Sigmoid colon (tissue), 7 donors: ENCODE results near the gene ATP2B1. TPM values are rescaled to one million over a fixed set of nuclear protein-coding genes. Genes with fewer than 3 reads are reported as not detected.

Source experiments
- DNase-seq: peaks from one replicate; pipeline ENCODE4 v3.0.0-alpha.2; 2019
- H3K27ac ChIP-seq, 4 donors: fragments of 200-600 bp; sonication (generic); one replicate each; pipeline ENCODE4 v1.5.1; 2016 to 2019; ENCODE audit warnings: mild to moderate bottlenecking in 1 of 4
- H3K27me3 ChIP-seq, 3 donors: fragments of 200-600 bp; sonication (generic); one replicate each; pipeline ENCODE4 v1.5.1; 2019; ENCODE audit warnings: mild to moderate bottlenecking in 1 of 3
- H3K36me3 ChIP-seq, 4 donors: fragments of 200-600 bp; sonication (generic); one replicate each; pipeline ENCODE4 v1.5.1; 2016 to 2019
- H3K4me1 ChIP-seq, 4 donors: fragments of 200-600 bp; sonication (generic); one replicate each; pipeline ENCODE4 v1.5.1; 2017 to 2019
- H3K4me3 ChIP-seq, 4 donors: fragments of 200-600 bp; sonication (generic); one replicate each; pipeline ENCODE4 v1.5.1; 2017 to 2019; ENCODE audit warnings: mild to moderate bottlenecking in 2 of 4, moderate library complexity in 1 of 4
- H3K9me3 ChIP-seq, 4 donors: fragments of 200-600 bp in 3 of 4; sonication (generic) in 3 of 4; one replicate each; pipeline versions ENCODE4 v1.5.1 to v1.6.1; 2013 to 2019
- CTCF ChIP-seq, 4 experiments: fragments of 450-650 bp in 3 of 4; fragments of 200-600 bp in 1 of 4; IDR thresholded peaks; one replicate each; pipeline ENCODE4 v1.5.1; 2016 to 2019; ENCODE audit warnings: antibody characterized with exemption in 4 of 4, mild to moderate bottlenecking in 3 of 4, moderate library complexity in 2 of 4
- EP300 ChIP-seq, 4 donors: sonication (generic); formaldehyde crosslinking; IDR thresholded peaks; one replicate each; pipeline ENCODE4 v1.6.1; 2017; ENCODE audit warnings: antibody characterized with exemption in 4 of 4
- POLR2A ChIP-seq, 2 donors: fragments of 450-650 bp; IDR thresholded peaks; one replicate each; pipeline ENCODE4 v1.6.1; 2016; ENCODE audit warnings: antibody characterized with exemption in 2 of 2, mild to moderate bottlenecking in 2 of 2, moderate library complexity in 2 of 2
- POLR2AphosphoS5 ChIP-seq, 4 donors: sonication (generic); formaldehyde crosslinking; IDR thresholded peaks; one replicate each; pipeline ENCODE4 v1.6.1; 2017; ENCODE audit warnings: antibody characterized with exemption in 4 of 4
- WGBS, 2 donors: extraction: QIAGEN DNeasy Blood & Tissue Kit; methylation state at CpG; one replicate each; pipeline ENCODE4 v1.1.7; 2013; 5-methylcytosine and 5-hydroxymethylcytosine counted together
- intact Hi-C: fragments of 100-400 bp; cut with DNase I; formaldehyde crosslinking; loops from one replicate; pipeline ENCODE4 v1.15.1; 2023
- polyA plus RNA-seq, 3 donors: library from polyadenylated mRNA; stranded (reverse); fragments of 200-250 nt; gene quantifications; one replicate each; pipeline ENCODE4 v1.2.3, GENCODE V29; 2013
- total RNA-seq, 4 donors: library from RNA; depleted of rRNA; stranded (reverse); fragments of >200 nt; gene quantifications; one replicate each; pipeline ENCODE4 v1.1.0, GENCODE V29; 2016
- donor health status: healthy with polysubstance abuse.
- donor health status: Bipolar disorder and iron deficiency.
- donor health status: healthy.

Gene ATP2B1
- total and polyA plus RNA-seq, 7 donors = 4.8 to 39.1 (median 27.6) TPM

- H3K27ac ChIP-seq = peak overlapping the region; percentile 97 to 100 (median 98)
- WGBS, 2 donors = 1 to 2% methylated on average over 45 of the region's 45 CpGs
Observed at GRCh38 chr12:89709995-89710872, 1.6 kb upstream of the ATP2B1 start.

GRCh38 chr12:89709157-89709994, 738 bp upstream of the ATP2B1 start:
- peak; percentile 54 to 91 (median 85) for TF ChIP-seq EP300 (IDR thresholded peaks at IDR 0.05)
- TF ChIP-seq CTCF (IDR thresholded peaks at IDR 0.05) = no peak
- TF ChIP-seq POLR2AphosphoS5 (IDR thresholded peaks at IDR 0.05) = peak; percentile 99 to 100 (median 99)
- TF ChIP-seq POLR2A (IDR thresholded peaks at IDR 0.05) = peak; percentile 97 to 99
- peak; percentile 100 for DNase-seq
- intact Hi-C loops = loop anchor here (5.0 to 10.0 kb wide), 4 partner anchors 238 to 1145 kb away; partner anchors contain the start of gene DUSP6
- Histone ChIP-seq H3K4me3 (peak overlapping the region; percentile 87 to 95 (median 90)), H3K9me3 (peaks cover 0 to 2% (median 0%) of the 10 kb centered on the region in 4 donors), H3K27me3 (no peaks in the 10 kb centered on the region), H3K36me3 (no peaks in the 10 kb centered on the region), H3K4me1 (peaks cover 0 to 14% (median 11%) of the 10 kb centered on the region in 4 donors), H3K27ac (peak overlapping the region; percentile 97 to 100 (median 98))
- 0 to 1% methylated on average over 103 of the region's 103 CpGs for WGBS, 2 donors

More at GRCh38 chr12:89709995-89710872, 1.6 kb upstream of the ATP2B1 start:
- intact Hi-C loops = loop anchor here (5.0 to 10.0 kb wide), 4 partner anchors 237 to 1145 kb away; partner anchors contain the start of gene DUSP6
- peak; percentile 86 for DNase-seq
- Histone ChIP-seq H3K4me1 (peaks cover 0 to 14% (median 11%) of the 10 kb centered on the region in 4 donors), H3K9me3 (peaks cover 0 to 4% (median 0%) of the 10 kb centered on the region in 4 donors), H3K36me3 (no peaks in the 10 kb centered on the region), H3K27me3 (no peaks in the 10 kb centered on the region), H3K4me3 (peak overlapping the region; percentile 87 to 95 (median 90))
- no peak for TF ChIP-seq POLR2A (IDR thresholded peaks at IDR 0.05)
- TF ChIP-seq CTCF (IDR thresholded peaks at IDR 0.05) = no peak
- TF ChIP-seq EP300 (IDR thresholded peaks at IDR 0.05) = no peak

- 0% methylated on average over 73 of the region's 73 CpGs for WGBS, 2 donors
- DNase-seq = peak; percentile 79
- H3K4me3 ChIP-seq = peak overlapping the region; percentile 87 to 95 (median 90)
- H3K9me3 ChIP-seq = no peaks in the 10 kb centered on the region
- H3K27ac ChIP-seq = peak overlapping the region; percentile 97 to 100 (median 98)
- peaks cover 0 to 25% (median 13%) of the 10 kb centered on the region in 4 donors for H3K4me1 ChIP-seq
- TF ChIP-seq CTCF (IDR thresholded peaks at IDR 0.05) = peak in 1 of 4 experiments; percentile 44
- no peak for TF ChIP-seq EP300 (IDR thresholded peaks at IDR 0.05)
- no peaks in the 10 kb centered on the region for H3K27me3 ChIP-seq
- no peaks in the 10 kb centered on the region for H3K36me3 ChIP-seq
- intact Hi-C loops = loop anchor here (5.0 to 10.0 kb wide), 4 partner anchors 239 to 1147 kb away; partner anchors contain the start of gene DUSP6
Observed at GRCh38 chr12:89707703-89708564, 704 bp downstream of the ATP2B1 start.
